SU-DHL-6 (cell line): ENCODE measurements around the gene PEX16.

Experiments
- CTCF ChIP-seq: fragments of 200-600 bp; sonication (generic); IDR thresholded peaks from one replicate; pipeline ENCODE4 v1.5.1; 2017; ENCODE audit warnings: antibody characterized with exemption, mild to moderate bottlenecking, low read length, moderate library complexity; ENCODE audit not compliant: insufficient read depth, poor library complexity, severe bottlenecking
- EZH2phosphoT487 ChIP-seq: fragments of 200-600 bp; sonication (generic), shearing (Covaris generic); conservative IDR thresholded peaks from 2 replicates; pipeline ENCODE4 v1.6.1; 2018; ENCODE audit warnings: mild to moderate bottlenecking, antibody characterized with exemption, low read length, moderate library complexity, mixed read lengths

- TF ChIP-seq CTCF (no peak), EZH2phosphoT487 (no peak)
These were observed 23.6 kb upstream of the PEX16 start for GRCh38 chr11:45941285-45941684.
